SK-N-SH treated with all-trans-retinoic acid at 6 μM for 48 hours (cell line): ENCODE data around the gene FGF18.

Experiments used
- CREB5 ChIP-seq: fragments of 250-450 bp; sonication (Bioruptor Pico); IDR thresholded peaks from 2 replicates; pipeline ENCODE4 v1.5.1; 2020; ENCODE audit warnings: low read depth, mild to moderate bottlenecking, moderate library complexity
- GLIS3 ChIP-seq: fragments of 250-450 bp; sonication (Bioruptor Pico); IDR thresholded peaks from 2 replicates; pipeline ENCODE4 v1.5.0; 2020; ENCODE audit warnings: mild to moderate bottlenecking, moderate library complexity
- RARB ChIP-seq: fragments of 250-450 bp; sonication (Bioruptor Pico); IDR thresholded peaks from 2 replicates; pipeline ENCODE4 v1.8.0; 2021; ENCODE audit warnings: mild to moderate bottlenecking, moderate library complexity
- TOX ChIP-seq: fragments of 250-450 bp; sonication (Bioruptor Pico); IDR thresholded peaks from 2 replicates; pipeline ENCODE4 v1.8.0; 2021; ENCODE audit warnings: mild to moderate bottlenecking, moderate library complexity, borderline replicate concordance
- TSHZ2 ChIP-seq: fragments of 250-450 bp; sonication (Bioruptor Pico); IDR thresholded peaks from 2 replicates; pipeline ENCODE4 v1.5.0; 2020; ENCODE audit warnings: mild to moderate bottlenecking, moderate library complexity
- ZC3H10 ChIP-seq: fragments of 250-450 bp; sonication (Bioruptor Pico); IDR thresholded peaks from 2 replicates; pipeline ENCODE4 v1.5.1; 2021; ENCODE audit warnings: mild to moderate bottlenecking, moderate library complexity
- ZNF70 ChIP-seq: fragments of 450-650 bp; formaldehyde crosslinking; IDR thresholded peaks from 2 replicates; pipeline ENCODE4 v1.5.0; 2020; ENCODE audit warnings: mild to moderate bottlenecking, moderate library complexity

- TF ChIP-seq ZC3H10 (CRISPR knock-in tag) (no peak), TSHZ2 (CRISPR knock-in tag) (no peak), GLIS3 (CRISPR knock-in tag) (no peak), CREB5 (no peak), TOX (no peak), RARB (no peak), ZNF70 (CRISPR knock-in tag) (no peak)
These were observed 13.9 kb downstream of the FGF18 start for GRCh38 chr5:171433352-171433698.
